GM12865 (cell line): ENCODE data around the gene CD58.

Experiments used
- DNase-seq: peaks from one replicate; pipeline ENCODE4 v3.0.0; 2010; ENCODE audit warnings: low read depth
- H3K4me3 ChIP-seq: 2 replicates; pipeline ENCODE4 v1.5.1; 2011; ENCODE audit warnings: mild to moderate bottlenecking, low read depth, low read length, control low read depth
- TF ChIP-seq, protein P1 (sequence below): IDR thresholded peaks from 2 replicates; pipeline ENCODE4 v1.5.1; 2011; ENCODE audit warnings: low read length, control low read depth, low read depth, inconsistent platforms; ENCODE audit not compliant: insufficient read depth; ENCODE audit errors: missing control alignments

The CD58 gene

GRCh38 chr1:116540088-116540487 is 30.7 kb downstream of the CD58 start:
- peak; percentile 64 for DNase-seq
- TF ChIP-seq, protein P1, sequence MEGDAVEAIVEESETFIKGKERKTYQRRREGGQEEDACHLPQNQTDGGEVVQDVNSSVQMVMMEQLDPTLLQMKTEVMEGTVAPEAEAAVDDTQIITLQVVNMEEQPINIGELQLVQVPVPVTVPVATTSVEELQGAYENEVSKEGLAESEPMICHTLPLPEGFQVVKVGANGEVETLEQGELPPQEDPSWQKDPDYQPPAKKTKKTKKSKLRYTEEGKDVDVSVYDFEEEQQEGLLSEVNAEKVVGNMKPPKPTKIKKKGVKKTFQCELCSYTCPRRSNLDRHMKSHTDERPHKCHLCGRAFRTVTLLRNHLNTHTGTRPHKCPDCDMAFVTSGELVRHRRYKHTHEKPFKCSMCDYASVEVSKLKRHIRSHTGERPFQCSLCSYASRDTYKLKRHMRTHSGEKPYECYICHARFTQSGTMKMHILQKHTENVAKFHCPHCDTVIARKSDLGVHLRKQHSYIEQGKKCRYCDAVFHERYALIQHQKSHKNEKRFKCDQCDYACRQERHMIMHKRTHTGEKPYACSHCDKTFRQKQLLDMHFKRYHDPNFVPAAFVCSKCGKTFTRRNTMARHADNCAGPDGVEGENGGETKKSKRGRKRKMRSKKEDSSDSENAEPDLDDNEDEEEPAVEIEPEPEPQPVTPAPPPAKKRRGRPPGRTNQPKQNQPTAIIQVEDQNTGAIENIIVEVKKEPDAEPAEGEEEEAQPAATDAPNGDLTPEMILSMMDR = no peak
- H3K4me3 ChIP-seq = no peak overlapping the region

DNA sequence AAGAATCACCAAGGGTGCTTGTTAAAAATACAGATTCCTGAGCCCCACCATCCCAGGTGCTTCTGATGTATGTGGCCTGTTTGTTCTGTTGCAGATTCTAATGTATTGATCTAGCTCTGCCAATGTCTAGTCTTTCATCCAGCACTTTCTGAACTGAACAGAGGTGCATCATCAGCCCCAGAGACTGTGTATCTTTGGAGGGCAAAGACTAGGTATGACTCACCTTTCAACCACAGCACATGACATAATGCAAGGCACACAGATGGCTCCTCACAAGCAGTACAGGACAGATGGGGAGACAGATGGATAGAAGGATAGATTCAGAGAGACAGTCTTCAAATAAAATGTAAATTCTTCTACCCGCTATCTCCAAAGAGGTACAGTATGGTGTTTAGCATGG is 32.3 kb downstream of the CD58 start:
- TF ChIP-seq, protein P1 = no peak
- peak; percentile 64 for DNase-seq
- no peak overlapping the region for H3K4me3 ChIP-seq

GRCh38 chr1:116537898-116538297 is 32.9 kb downstream of the CD58 start:
- TF ChIP-seq, protein P1 = no peak
- H3K4me3 ChIP-seq = no peak overlapping the region
- no peak for DNase-seq

DNA sequence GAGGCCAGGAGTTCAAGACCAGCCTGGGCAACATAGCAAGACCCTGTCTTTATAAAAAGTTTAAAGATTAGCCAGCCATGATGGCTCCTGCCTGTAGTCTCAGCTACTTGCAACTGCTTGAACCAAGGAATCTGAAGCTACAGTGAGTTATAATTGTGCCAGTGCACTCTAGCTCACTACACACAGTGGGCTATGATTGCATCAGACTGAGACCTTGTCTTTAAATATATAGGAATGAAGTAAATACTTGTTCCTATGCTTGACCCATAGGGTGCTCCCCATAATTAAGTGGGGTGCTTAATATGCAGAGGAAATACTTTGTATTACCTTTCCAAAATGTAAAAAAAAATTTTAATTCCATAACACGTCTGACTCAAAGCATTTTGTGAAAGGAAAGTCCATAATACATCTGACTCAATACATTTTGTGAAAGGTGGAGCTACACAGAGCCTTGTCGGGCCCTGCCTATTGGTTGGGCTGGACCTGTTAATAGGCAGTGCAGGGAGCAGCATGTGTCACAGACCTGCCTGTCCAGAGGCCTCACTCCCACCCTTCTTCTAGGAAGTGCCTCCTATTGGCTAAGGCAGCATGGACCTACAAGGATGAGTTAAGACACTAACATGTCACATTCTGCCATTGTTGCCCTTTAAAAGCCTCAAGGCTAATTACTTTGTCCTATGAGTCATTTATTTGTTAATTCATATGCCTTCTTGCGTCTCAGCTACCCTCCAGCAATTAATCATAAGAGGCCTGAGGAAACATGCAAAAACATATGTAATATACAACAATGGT is 33.6 kb downstream of the CD58 start:
- no peak for DNase-seq
- no peak overlapping the region for H3K4me3 ChIP-seq
- TF ChIP-seq, protein P1 = no peak

DNA sequence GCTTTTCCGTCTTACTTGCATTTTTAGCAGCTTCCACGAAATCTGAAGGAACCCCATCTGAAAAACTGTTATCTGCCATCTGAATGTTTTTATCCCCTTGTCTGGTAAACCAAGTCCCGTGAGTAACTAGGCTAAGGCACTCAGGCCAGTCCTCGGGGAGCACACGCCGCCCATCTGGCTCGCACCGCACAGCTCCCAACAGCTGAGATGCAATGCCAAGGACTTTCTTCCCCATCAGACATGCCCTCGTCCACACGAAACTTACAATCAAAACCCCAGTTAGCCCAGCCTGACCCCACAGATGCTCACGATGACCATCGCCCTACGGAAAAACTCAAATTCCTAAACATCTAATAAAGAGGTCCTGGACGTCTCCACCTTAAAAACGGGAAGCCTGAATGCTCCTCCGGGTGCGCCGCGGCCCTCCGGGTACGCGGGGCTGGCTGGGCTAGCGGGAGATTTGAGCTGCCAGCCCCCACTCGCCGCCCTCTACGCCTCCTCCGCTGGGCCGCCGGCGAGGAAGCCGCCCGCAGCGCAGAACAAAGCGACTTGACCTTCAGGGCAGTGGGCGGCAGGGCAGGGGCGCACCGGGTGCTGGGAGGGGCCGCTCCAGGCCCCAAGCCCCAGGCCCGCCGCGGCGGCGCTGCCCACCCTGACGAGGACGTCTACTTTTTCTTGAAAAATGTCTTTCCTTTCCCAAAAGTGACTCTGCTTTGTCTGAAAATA is 36.6 kb downstream of the CD58 start:
- no peak overlapping the region for H3K4me3 ChIP-seq
- TF ChIP-seq, protein P1 = no peak
- DNase-seq = no peak

DNA sequence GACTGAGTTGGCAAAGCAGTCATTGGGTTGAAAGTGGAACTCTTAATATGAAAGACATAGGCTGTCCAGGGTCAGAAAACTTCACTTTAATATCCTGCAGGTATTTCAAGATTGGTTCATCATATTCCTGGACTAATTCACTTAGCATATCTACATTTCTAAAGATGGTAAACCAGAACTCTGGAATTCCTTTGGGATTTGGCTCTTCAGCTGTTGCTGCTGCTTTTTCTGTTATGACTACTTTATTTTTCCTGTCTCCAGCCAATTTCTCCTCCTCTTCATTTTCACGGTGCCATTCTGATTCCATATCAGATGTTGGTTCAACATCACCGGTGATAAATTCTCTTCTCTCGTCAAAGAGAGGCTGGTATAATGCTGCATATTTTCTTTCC is 37.4 kb downstream of the CD58 start:
- no peak overlapping the region for H3K4me3 ChIP-seq
- TF ChIP-seq, protein P1 = no peak

More for the DNA sequence above, 37.4 kb downstream of the CD58 start:
- DNase-seq = no peak
